ENCODE data around the gene STAC2. TPM values are rescaled to one million over a fixed set of nuclear protein-coding genes. Genes with fewer than 3 reads are reported as not detected.

The STAC2 gene
- total RNA-seq, 2 donors from 2014 or later: not detected

DNA sequence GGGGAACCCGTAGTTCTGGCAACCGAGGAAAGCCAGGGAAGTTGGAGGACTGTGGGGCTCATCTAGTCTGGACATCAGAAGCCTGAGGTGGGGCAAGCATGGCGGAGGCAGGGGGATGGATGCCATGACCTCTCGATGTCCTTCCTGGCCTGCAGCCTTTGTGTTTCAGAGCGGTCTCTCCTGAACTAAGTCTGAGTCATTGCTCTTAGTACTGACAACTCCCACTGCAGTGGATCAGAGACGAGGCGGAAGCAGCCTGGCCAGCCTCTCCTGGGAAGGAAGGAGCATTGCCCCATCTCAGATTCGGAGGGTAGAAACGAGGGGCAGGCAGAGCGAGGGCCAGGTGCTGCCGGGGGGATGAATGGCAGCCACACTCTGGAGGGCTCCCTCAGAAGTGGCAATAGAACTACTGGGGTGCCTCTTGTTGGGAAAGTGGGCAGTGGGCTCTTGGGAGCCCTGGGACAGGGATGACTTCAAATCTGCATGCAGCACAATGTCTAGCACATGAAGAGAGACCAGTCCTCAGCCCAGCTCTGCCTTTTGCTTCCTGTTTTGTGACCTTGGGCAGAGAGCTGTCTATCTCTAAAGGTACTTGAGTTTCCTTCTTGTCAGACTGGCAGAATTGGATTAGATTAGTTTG is 3.6 kb upstream of the STAC2 start:
- H3K27me3 ChIP-seq: peaks cover 0 to 19% of the 10 kb centered on the region in 2 donors

DNA sequence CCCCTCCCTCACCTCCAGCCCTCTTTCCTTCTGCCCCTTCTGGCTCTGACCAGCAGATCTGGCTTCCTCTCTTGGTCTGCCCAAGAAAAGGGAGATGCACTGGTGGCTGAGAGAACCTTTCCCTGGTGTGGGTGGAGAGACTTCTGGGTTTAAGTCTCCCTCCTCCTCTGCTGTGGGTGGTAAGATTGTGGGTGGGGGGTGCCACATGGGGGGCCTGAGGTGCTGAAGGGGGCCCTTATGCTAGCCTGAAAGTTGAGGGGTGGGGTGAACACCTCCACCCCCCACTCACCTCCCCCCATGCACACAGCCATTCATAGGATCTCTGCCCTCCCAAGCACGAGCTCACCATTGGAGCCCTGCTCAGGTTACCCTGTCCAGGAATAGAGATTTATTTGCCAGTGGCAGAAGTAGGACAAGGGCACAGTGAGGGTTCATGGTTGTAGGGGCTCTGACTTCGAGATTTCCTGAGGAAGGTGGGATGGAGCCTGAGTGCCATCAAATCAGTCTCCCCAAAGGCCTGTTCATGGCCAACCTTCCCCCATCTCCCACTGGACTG is 1.7 kb upstream of the STAC2 start:
- Histone ChIP-seq H3K36me3 (replicated peaks in 1 of 2; ENCODE audit: insufficient read depth in 1 of 2, low read depth in 2 of 2) (no peaks in the 10 kb centered on the region), H3K27ac (no peak overlapping the region), H3K4me1 (peaks cover 24% of the 10 kb centered on the region), H3K9me3 (no peaks in the 10 kb centered on the region), H3K4me3 (no peak overlapping the region), H3K27me3 (peaks cover 0 to 12% of the 10 kb centered on the region in 2 donors)
- ATAC-seq (no peak), DNase-seq (no peak)
- TF ChIP-seq, protein P1, sequence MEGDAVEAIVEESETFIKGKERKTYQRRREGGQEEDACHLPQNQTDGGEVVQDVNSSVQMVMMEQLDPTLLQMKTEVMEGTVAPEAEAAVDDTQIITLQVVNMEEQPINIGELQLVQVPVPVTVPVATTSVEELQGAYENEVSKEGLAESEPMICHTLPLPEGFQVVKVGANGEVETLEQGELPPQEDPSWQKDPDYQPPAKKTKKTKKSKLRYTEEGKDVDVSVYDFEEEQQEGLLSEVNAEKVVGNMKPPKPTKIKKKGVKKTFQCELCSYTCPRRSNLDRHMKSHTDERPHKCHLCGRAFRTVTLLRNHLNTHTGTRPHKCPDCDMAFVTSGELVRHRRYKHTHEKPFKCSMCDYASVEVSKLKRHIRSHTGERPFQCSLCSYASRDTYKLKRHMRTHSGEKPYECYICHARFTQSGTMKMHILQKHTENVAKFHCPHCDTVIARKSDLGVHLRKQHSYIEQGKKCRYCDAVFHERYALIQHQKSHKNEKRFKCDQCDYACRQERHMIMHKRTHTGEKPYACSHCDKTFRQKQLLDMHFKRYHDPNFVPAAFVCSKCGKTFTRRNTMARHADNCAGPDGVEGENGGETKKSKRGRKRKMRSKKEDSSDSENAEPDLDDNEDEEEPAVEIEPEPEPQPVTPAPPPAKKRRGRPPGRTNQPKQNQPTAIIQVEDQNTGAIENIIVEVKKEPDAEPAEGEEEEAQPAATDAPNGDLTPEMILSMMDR (IDR thresholded peaks at IDR 0.05): no peak
- no peak for TF ChIP-seq POLR2A (IDR thresholded peaks at IDR 0.05)
- intact Hi-C loops (cut with DNase I): no loop called here
- 42 to 70% methylated on average over 2 of the region's 2 CpGs for WGBS, 2 donors

More for the DNA sequence above, 3.6 kb upstream of the STAC2 start:
- Histone ChIP-seq H3K27ac (no peak overlapping the region), H3K4me3 (no peak overlapping the region), H3K9me3 (no peaks in the 10 kb centered on the region), H3K4me1 (peaks cover 24% of the 10 kb centered on the region), H3K36me3 (replicated peaks in 1 of 2; ENCODE audit: insufficient read depth in 1 of 2, low read depth in 2 of 2) (no peaks in the 10 kb centered on the region)
- intact Hi-C loops (cut with DNase I): no loop called here
- DNase-seq (no peak), ATAC-seq (no peak)
- 53% methylated on average over 11 of the region's 11 CpGs for WGBS, 2 donors
- TF ChIP-seq POLR2A (IDR thresholded peaks at IDR 0.05): no peak
- TF ChIP-seq, protein P1 (IDR thresholded peaks at IDR 0.05): no peak

DNA sequence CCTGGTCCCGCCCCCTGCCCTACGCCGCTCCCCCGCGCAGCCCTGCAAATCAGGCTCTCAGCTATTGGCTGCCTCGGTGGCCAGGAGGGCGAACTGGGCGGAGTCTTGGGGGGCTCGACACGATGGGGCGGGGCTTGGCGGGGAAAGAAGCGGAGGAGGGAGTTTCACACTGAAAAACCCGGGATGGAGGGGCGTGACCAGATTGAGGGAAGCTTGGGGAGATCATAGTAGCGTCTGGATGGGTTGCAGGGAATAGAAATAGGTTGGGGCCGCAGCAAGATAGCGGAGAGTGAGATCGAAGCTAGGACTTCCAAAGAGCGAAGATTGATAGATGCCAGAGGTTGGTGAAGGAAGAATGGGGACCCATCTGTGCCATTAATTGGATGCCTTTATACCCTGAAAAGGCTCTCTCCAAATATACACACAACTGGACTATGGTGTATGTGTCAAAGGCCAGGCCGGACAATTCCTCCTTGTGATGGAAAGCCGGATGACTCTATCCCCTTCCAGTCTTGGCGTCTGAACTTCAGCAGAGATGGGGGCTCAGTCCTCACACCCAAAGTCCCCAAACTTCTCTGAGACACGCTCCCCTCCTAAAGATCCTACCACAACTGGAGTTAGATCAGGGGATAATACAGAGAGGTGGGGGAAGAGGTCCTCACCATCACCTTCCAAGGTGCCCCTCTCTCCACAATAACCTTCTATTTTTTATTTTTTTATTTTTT is 376 bp upstream of the STAC2 start:
- H3K27me3 ChIP-seq: peaks cover 0 to 7% of the 10 kb centered on the region in 2 donors
- H3K4me3 ChIP-seq: no peak overlapping the region
- peaks cover 15% of the 10 kb centered on the region for H3K4me1 ChIP-seq
- intact Hi-C loops (cut with DNase I): no loop called here
- WGBS, 2 donors: 13 to 19% methylated on average over 18 to 24 of the region's 24 CpGs
- peak in 3 of 4 donors; percentile 27 to 38 (median 32) for DNase-seq
- ATAC-seq: peak; percentile 36
- no peak overlapping the region for H3K27ac ChIP-seq
- no peaks in the 10 kb centered on the region for H3K36me3 ChIP-seq (replicated peaks in 1 of 2; ENCODE audit: insufficient read depth in 1 of 2, low read depth in 2 of 2)
- H3K9me3 ChIP-seq: no peaks in the 10 kb centered on the region
- TF ChIP-seq, protein P1 (IDR thresholded peaks at IDR 0.05): no peak
- TF ChIP-seq POLR2A (IDR thresholded peaks at IDR 0.05): no peak

- Histone ChIP-seq H3K27ac (no peak overlapping the region), H3K4me1 (peaks cover 15% of the 10 kb centered on the region), H3K27me3 (peaks cover 0 to 7% of the 10 kb centered on the region in 2 donors), H3K9me3 (no peaks in the 10 kb centered on the region), H3K4me3 (no peak overlapping the region), H3K36me3 (replicated peaks in 1 of 2; ENCODE audit: insufficient read depth in 1 of 2, low read depth in 2 of 2) (no peaks in the 10 kb centered on the region)
- ATAC-seq (no peak), DNase-seq (no peak)
- intact Hi-C loops (cut with DNase I): no loop called here
- WGBS, 2 donors: 1 to 3% methylated on average over 33 to 59 of the region's 68 CpGs
- TF ChIP-seq POLR2A (IDR thresholded peaks at IDR 0.05): no peak
- TF ChIP-seq, protein P1 (IDR thresholded peaks at IDR 0.05): no peak
Measured at GRCh38 chr17:39224778-39225307, 902 bp downstream of the STAC2 start.

Measured in body of pancreas (tissue), 4 donors.